PC-9 (cell line): ENCODE measurements around the gene MCM6. TPM values are rescaled to one million over a fixed set of nuclear protein-coding genes. Genes with fewer than 3 reads are reported as not detected.

Source experiments
- BruUV-seq: library from RNA; stranded (reverse); fragments of 400-500 nt; replicated peaks from 2 replicates; lab custom pipeline; 2021; lab: Mats Ljungman, UMichigan
- CTCF ChIA-PET: fragments of 300-600 bp; sonication (Branson Sonifier 250); formaldehyde crosslinking; loops from one replicate; lab custom pipeline; 2022; ENCODE audit warnings: antibody characterized with exemption; lab: Charles Lee
- POLR2A ChIA-PET: fragments of 300-600 bp; sonication (Branson Sonifier 250); formaldehyde crosslinking; loops from one replicate; lab custom pipeline; 2022; ENCODE audit warnings: antibody characterized with exemption; ENCODE audit not compliant: unreplicated experiment; lab: Charles Lee
- DNase-seq, 2 experiments: peaks; one replicate each; pipeline versions ENCODE4 v3.0.0 to v3.0.0-alpha.2; 2015 to 2022; ENCODE audit warnings: mixed read lengths in 1 of 2
- H2AFZ ChIP-seq: fragments of 200-600 bp; sonication (generic); 2 replicates; pipeline ENCODE4 v1.8.1; 2017; ENCODE audit warnings: antibody characterized with exemption
- H3F3A ChIP-seq: fragments of 200-600 bp; sonication (generic); 2 replicates; pipeline ENCODE4 v1.8.1; 2017; ENCODE audit warnings: antibody characterized with exemption, mild to moderate bottlenecking, low read depth; ENCODE audit not compliant: insufficient read depth
- H3K27ac ChIP-seq: fragments of 200-600 bp; sonication (generic); 2 replicates; pipeline ENCODE4 v1.6.1; 2016; ENCODE audit warnings: mixed run types
- H3K27me3 ChIP-seq: fragments of 200-600 bp; sonication (generic); 2 replicates; pipeline ENCODE4 v1.6.1; 2016; ENCODE audit warnings: low read depth, mixed run types; ENCODE audit not compliant: insufficient read depth
- H3K36me3 ChIP-seq: fragments of 200-600 bp; sonication (generic); 2 replicates; pipeline ENCODE4 v1.6.1; 2016; ENCODE audit warnings: low read depth, mixed run types
- H3K4me1 ChIP-seq: fragments of 200-600 bp; sonication (generic); replicated peaks from 2 replicates; pipeline ENCODE4 v1.6.1; 2016; ENCODE audit warnings: mixed run types; ENCODE audit not compliant: insufficient read depth
- H3K4me2 ChIP-seq: fragments of 200-600 bp; sonication (generic); 2 replicates; pipeline ENCODE4 v1.6.1; 2017; ENCODE audit warnings: mixed run types
- H3K4me3 ChIP-seq: fragments of 200-600 bp; sonication (generic); 2 replicates; pipeline ENCODE4 v1.6.1; 2016; ENCODE audit warnings: mixed run types
- H3K79me2 ChIP-seq: fragments of 200-600 bp; sonication (generic); 2 replicates; pipeline ENCODE4 v1.6.1; 2017; ENCODE audit warnings: low read depth, mixed run types
- H3K9me2 ChIP-seq: fragments of 200-600 bp; sonication (generic); 2 replicates; pipeline ENCODE4 v1.8.1; 2017; ENCODE audit warnings: mild to moderate bottlenecking; ENCODE audit not compliant: insufficient read depth
- H3K9me3 ChIP-seq: fragments of 200-600 bp; sonication (generic); 2 replicates; pipeline ENCODE4 v1.8.1; 2016; ENCODE audit warnings: low read depth; ENCODE audit not compliant: insufficient read depth
- H4K20me1 ChIP-seq: fragments of 200-600 bp; sonication (generic); 2 replicates; pipeline ENCODE4 v1.8.1; 2017; ENCODE audit not compliant: insufficient read depth
- EZH2 ChIP-seq: fragments of 200-600 bp; sonication (generic); IDR thresholded peaks from 2 replicates; pipeline ENCODE4 v1.8.0; 2017; ENCODE audit warnings: antibody characterized with exemption, low read depth
- intact Hi-C: fragments of 100-400 bp; cut with micrococcal nuclease; formaldehyde crosslinking; loops from one replicate; pipeline ENCODE4 v1.10.0; 2022; ENCODE audit not compliant: unreplicated experiment
- total RNA-seq: library from RNA; stranded (reverse); gene quantifications from 2 replicates; pipeline ENCODE4 v1.2.3, GENCODE V29; 2021
- TF ChIP-seq, protein P1 (sequence below): fragments of 200-600 bp; sonication (generic); conservative IDR thresholded peaks from 2 replicates; pipeline ENCODE4 v1.6.1; 2017; ENCODE audit warnings: mixed run types, antibody characterized with exemption, mild to moderate bottlenecking, moderate library complexity

The MCM6 gene
- total RNA-seq, 1 experiment from 2014 or later = 33.1 TPM

DNA sequence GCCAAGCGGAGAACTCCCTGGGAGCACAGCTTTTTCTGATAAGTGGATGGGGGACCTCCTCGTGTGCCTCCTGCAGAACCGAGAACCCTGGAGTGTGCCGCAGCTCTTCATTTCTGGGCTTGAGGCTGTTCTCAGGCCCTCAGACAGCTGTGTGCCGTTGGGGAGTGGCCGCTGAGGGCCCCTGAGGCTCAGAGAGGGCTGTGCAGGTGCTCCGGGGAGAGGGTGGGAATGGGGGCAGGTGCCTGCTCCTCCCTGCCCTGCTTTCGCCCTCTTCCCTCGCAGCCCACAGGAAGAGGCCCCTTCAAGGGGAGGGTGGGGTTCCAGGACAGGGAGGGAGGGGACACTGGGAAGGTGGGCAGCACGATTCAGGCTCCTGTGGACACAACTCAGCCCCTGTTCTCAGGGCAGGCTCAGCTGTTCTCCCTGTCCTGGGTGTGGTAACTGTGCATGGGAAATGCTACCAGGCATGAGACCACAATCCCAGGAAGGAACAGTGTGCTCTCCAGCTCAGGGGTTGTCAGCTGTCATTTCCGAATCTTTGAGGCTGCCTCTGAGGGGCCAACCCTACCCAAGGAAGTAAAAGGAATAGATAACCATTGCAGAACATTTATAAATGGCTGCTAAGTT, 50.6 kb downstream of the MCM6 start:
- Histone ChIP-seq H3K4me3 (no peak overlapping the region), H3K4me2 (no peak overlapping the region), H3K9me3 (no peaks in the 10 kb centered on the region; the same call in 1 of the 2 replicates), H3K79me2 (no peaks in the 10 kb centered on the region), H3K4me1 (no peaks in the 10 kb centered on the region), H3K27me3 (peaks cover 31% of the 10 kb centered on the region), H3K9me2 (no peaks in the 10 kb centered on the region), H3K27ac (no peak overlapping the region), H3F3A (no peaks in the 10 kb centered on the region), H3K36me3 (no peaks in the 10 kb centered on the region), H4K20me1 (no peaks in the 10 kb centered on the region), H2AFZ (no peak overlapping the region)
- no peak for TF ChIP-seq EZH2
- TF ChIP-seq, protein P1, sequence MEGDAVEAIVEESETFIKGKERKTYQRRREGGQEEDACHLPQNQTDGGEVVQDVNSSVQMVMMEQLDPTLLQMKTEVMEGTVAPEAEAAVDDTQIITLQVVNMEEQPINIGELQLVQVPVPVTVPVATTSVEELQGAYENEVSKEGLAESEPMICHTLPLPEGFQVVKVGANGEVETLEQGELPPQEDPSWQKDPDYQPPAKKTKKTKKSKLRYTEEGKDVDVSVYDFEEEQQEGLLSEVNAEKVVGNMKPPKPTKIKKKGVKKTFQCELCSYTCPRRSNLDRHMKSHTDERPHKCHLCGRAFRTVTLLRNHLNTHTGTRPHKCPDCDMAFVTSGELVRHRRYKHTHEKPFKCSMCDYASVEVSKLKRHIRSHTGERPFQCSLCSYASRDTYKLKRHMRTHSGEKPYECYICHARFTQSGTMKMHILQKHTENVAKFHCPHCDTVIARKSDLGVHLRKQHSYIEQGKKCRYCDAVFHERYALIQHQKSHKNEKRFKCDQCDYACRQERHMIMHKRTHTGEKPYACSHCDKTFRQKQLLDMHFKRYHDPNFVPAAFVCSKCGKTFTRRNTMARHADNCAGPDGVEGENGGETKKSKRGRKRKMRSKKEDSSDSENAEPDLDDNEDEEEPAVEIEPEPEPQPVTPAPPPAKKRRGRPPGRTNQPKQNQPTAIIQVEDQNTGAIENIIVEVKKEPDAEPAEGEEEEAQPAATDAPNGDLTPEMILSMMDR = no peak
- intact Hi-C loops = no loop called here
- no TSS peak for BruUV-seq
- DNase-seq = no peak
- POLR2A ChIA-PET = no interaction called here
- CTCF ChIA-PET = no interaction called here

DNA sequence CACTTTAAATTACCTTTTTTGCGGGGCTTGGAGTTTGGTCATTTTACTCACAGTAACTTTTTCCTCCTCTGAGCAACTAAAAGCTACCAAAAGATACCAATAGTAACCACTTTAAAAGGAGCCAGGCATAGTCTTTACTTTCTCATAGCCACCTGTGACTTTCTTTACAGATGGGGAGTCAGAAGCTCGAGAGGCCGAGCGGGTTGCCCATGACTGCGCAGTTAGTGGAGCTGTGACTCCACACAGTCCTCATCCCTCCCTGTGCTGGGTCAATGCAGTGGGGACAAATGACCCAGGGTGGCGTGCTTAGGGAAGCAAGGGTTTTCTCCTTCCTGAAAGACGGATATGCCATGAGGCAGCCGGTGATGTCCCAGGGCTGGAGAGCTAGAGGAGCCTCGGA, 51.1 kb downstream of the MCM6 start:
- Histone ChIP-seq H3K27me3 (peaks cover 35% of the 10 kb centered on the region), H3K27ac (no peak overlapping the region), H3K4me3 (no peak overlapping the region), H3F3A (no peaks in the 10 kb centered on the region), H2AFZ (no peak overlapping the region), H3K79me2 (no peaks in the 10 kb centered on the region), H3K9me2 (no peaks in the 10 kb centered on the region), H3K4me2 (no peak overlapping the region), H3K9me3 (no peaks in the 10 kb centered on the region; the same call in 1 of the 2 replicates), H4K20me1 (no peaks in the 10 kb centered on the region), H3K36me3 (no peaks in the 10 kb centered on the region), H3K4me1 (no peaks in the 10 kb centered on the region)
- TF ChIP-seq, protein P1 = no peak
- TF ChIP-seq EZH2 = no peak
- ChIA-PET CTCF (no interaction called here), POLR2A (no interaction called here)
- intact Hi-C loops = no loop called here
- DNase-seq = no peak
- BruUV-seq = no TSS peak

DNA sequence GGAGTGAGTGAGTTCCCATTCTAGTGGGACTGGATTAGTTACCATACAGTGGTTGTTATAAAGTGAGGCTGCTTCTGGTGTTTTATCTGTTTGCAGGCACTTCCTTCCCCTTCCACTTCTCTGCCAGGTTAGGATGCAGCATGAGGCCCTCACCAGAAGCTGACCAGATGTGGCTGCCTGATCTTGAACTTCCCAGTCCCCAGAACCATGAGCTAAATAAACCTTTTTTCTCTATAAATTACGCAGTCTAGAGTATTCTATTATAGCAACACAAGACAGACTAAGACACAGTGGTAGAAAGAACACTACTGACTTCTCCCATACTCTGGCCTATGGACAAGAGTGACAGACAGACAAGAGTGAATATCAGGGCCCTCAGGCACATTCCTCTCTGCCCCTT, 53.4 kb downstream of the MCM6 start:
- no peaks in the 10 kb centered on the region for H3F3A ChIP-seq
- H3K4me3 ChIP-seq = no peak overlapping the region
- H3K27ac ChIP-seq = no peak overlapping the region
- CTCF ChIA-PET = no interaction called here
- no peak for DNase-seq
- no peaks in the 10 kb centered on the region; the same call in 1 of the 2 replicates for H3K9me3 ChIP-seq
- peaks cover 44% of the 10 kb centered on the region for H3K27me3 ChIP-seq
- no peaks in the 10 kb centered on the region for H3K4me1 ChIP-seq
- POLR2A ChIA-PET = no interaction called here
- intact Hi-C loops = no loop called here
- no peaks in the 10 kb centered on the region for H3K9me2 ChIP-seq
- no TSS peak for BruUV-seq
- TF ChIP-seq, protein P1 = no peak
- TF ChIP-seq EZH2 = no peak
- H4K20me1 ChIP-seq = no peaks in the 10 kb centered on the region
- H3K4me2 ChIP-seq = no peak overlapping the region
- H2AFZ ChIP-seq = no peak overlapping the region
- H3K36me3 ChIP-seq = no peaks in the 10 kb centered on the region
- no peaks in the 10 kb centered on the region for H3K79me2 ChIP-seq
